Natural killer cell (primary cell): Measurements from ENCODE around the gene TNFAIP8L1. TPM values are rescaled to one million over a fixed set of nuclear protein-coding genes. Genes with fewer than 3 reads are reported as not detected.

ENCODE experiments used
- ATAC-seq, 3 donors: fragments of 150-1000 bp in 2 of 3; fragments of 200-7000 bp in 1 of 3; cut with Tn5 transposase; 1 replicate in 1 of 3; 2 replicates in 2 of 3; pipeline ENCODE4 v1.10.0; 2021; ENCODE audit warnings: mild to moderate bottlenecking in 2 of 3, moderate library complexity in 2 of 3
- DNase-seq, 2 donors: peaks; one replicate each; pipeline versions ENCODE4 v3.0.0 to v3.0.0-alpha.2; 2013 to 2021; ENCODE audit warnings: mixed read lengths in 1 of 2
- H3K27ac ChIP-seq: one replicate; pipeline ENCODE4 v1.5.1; 2013; ENCODE audit warnings: mild to moderate bottlenecking, low read length
- H3K27me3 ChIP-seq: one replicate; pipeline ENCODE4 v1.6.1; 2013; ENCODE audit warnings: low read length; ENCODE audit not compliant: control insufficient read depth, insufficient read depth
- H3K36me3 ChIP-seq: one replicate; pipeline ENCODE4 v1.6.1; 2013; ENCODE audit warnings: low read length; ENCODE audit not compliant: control insufficient read depth, insufficient read depth
- H3K4me1 ChIP-seq: one replicate; pipeline ENCODE4 v1.6.1; 2013; ENCODE audit warnings: low read length; ENCODE audit not compliant: control insufficient read depth, insufficient read depth
- H3K4me3 ChIP-seq: one replicate; pipeline ENCODE4 v1.5.1; 2013; ENCODE audit warnings: low read length
- H3K9me3 ChIP-seq: one replicate; pipeline ENCODE4 v1.6.1; 2013; ENCODE audit warnings: low read length; ENCODE audit not compliant: control insufficient read depth, insufficient read depth
- H3K27ac Mint-ChIP-seq, 2 donors: one replicate each; pipeline ENCODE4 v1.8.0; 2022; ENCODE audit warnings: mild to moderate bottlenecking in 2 of 2, mixed read lengths in 2 of 2, moderate library complexity in 1 of 2
- H3K27me3 Mint-ChIP-seq, 2 donors: one replicate each; pipeline ENCODE4 v1.8.0; 2022; ENCODE audit warnings: low read depth in 2 of 2, mixed read lengths in 2 of 2
- H3K36me3 Mint-ChIP-seq: one replicate; pipeline ENCODE4 v1.8.0; 2022; ENCODE audit warnings: mixed read lengths
- H3K4me1 Mint-ChIP-seq, 2 donors: one replicate each; pipeline ENCODE4 v1.8.0; 2022; ENCODE audit warnings: mixed read lengths in 2 of 2
- H3K4me3 Mint-ChIP-seq: one replicate; pipeline ENCODE4 v1.8.0; 2022; ENCODE audit warnings: mild to moderate bottlenecking, moderate library complexity, mixed read lengths
- H3K9me3 Mint-ChIP-seq, 2 donors: one replicate each; pipeline ENCODE4 v1.8.0; 2022; ENCODE audit warnings: mixed read lengths in 2 of 2
- CTCF ChIP-seq: fragments of 200-600 bp; IDR thresholded peaks from one replicate; pipeline ENCODE4 v1.8.0; 2022; ENCODE audit warnings: antibody characterized with exemption
- WGBS: methylation state at CpG from one replicate; pipeline ENCODE4 v1.1.7; 2013; ENCODE audit warnings: missing lambda C conversion rate; ENCODE audit not compliant: insufficient coverage; 5-methylcytosine and 5-hydroxymethylcytosine counted together
- intact Hi-C: fragments of 100-400 bp; cut with micrococcal nuclease; formaldehyde crosslinking; loops from one replicate; pipeline ENCODE4 v1.14.2; 2022
- total RNA-seq, 4 donors: library from RNA; stranded (reverse); fragments of 120-200 nt in 1 of 4; gene quantifications; one replicate each; pipeline versions ENCODE4 v1.2.3 to v1.2.4, GENCODE V29; 2013 to 2022

Gene TNFAIP8L1
- total RNA-seq, 3 donors from 2014 or later (not counting 1 experiment from before 2014, with no cell fraction given), result 8.5 to 13.5 (median 13.3) TPM

DNA sequence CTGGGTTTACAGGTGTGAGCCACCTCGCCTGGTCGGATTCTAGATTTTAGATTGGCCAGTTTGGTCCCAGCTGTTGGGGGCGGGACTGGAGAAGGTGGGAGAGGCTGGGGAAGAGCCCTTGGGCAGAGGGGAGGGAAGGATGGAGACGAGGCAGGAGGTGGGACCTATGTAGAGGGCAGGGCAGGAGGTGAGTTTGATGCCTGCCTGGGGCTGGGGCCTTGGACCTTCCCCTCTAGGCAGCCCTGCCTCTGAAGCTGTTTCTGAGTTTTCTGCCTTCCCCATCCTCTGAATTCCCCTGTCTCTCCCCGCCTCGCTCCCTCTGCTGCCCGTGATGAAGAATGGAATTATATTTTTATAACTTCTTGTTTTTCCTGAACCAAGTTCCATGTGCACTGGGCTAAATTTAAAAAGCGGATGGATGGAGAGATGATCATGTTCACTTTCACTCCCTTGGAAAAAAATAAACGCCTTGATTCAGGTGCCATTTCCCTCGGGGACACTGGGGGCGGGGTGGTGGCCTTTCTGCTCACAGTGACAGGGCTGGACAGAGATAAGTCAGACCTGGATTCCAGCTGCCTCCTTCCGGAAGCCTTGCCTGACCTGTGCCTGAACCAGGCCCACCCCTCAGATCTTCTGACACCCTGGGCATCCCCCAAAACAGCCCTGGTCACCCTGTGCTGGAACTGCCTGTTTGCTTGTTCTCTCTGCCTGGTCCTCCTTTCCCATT lies 16.5 kb upstream of the TNFAIP8L1 start:
- no peak overlapping the region for H3K4me3 ChIP-seq
- H3K4me1 Mint-ChIP-seq, result no peaks in the 10 kb centered on the region
- no peaks in the 10 kb centered on the region for H3K4me1 ChIP-seq
- intact Hi-C loops, result no loop called here
- no peaks in the 10 kb centered on the region for H3K36me3 Mint-ChIP-seq
- H3K4me3 Mint-ChIP-seq, result no peak overlapping the region
- WGBS, result 67% methylated on average over 10 of the region's 12 CpGs
- no peak overlapping the region for H3K27ac Mint-ChIP-seq
- TF ChIP-seq CTCF, result no peak
- H3K9me3 ChIP-seq, result no peaks in the 10 kb centered on the region
- ATAC-seq (no peak), DNase-seq (no peak)
- no peaks in the 10 kb centered on the region for H3K9me3 Mint-ChIP-seq
- H3K27me3 ChIP-seq, result no peaks in the 10 kb centered on the region
- no peak overlapping the region for H3K27ac ChIP-seq
- peaks cover 0 to 13% of the 10 kb centered on the region in 2 donors for H3K27me3 Mint-ChIP-seq
- no peaks in the 10 kb centered on the region for H3K36me3 ChIP-seq

DNA sequence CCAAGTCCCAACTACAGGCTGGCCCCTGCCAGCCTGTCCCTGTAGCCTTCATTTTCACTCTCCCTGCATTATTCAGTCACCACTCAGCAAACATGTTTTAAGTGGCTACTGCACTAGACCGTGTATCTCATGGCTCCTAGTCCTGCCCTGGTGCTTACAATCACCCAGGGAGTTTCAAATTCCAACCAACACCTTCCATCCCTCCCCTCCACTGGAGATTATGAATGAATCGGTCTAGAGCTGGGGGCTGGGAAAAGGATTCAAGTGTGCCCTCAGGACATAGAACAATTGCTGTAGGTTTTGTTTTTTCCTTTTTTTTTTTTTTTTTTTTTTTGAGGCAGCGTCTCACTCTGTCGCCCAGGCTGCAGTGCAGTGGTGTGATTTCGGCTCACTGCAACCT lies 15.0 kb upstream of the TNFAIP8L1 start:
- H3K27me3 ChIP-seq, result no peaks in the 10 kb centered on the region
- no peak for ATAC-seq
- peaks cover 0 to 14% of the 10 kb centered on the region in 2 donors for H3K27me3 Mint-ChIP-seq
- no peak for TF ChIP-seq CTCF
- H3K4me1 ChIP-seq, result no peaks in the 10 kb centered on the region
- WGBS, result 85% methylated on average over 4 of the region's 5 CpGs
- H3K9me3 ChIP-seq, result no peaks in the 10 kb centered on the region
- H3K4me3 ChIP-seq, result no peak overlapping the region
- H3K9me3 Mint-ChIP-seq, result no peaks in the 10 kb centered on the region
- no peaks in the 10 kb centered on the region for H3K36me3 ChIP-seq
- H3K4me3 Mint-ChIP-seq, result no peak overlapping the region
- intact Hi-C loops, result no loop called here
- no peak overlapping the region for H3K27ac ChIP-seq
- no peaks in the 10 kb centered on the region for H3K36me3 Mint-ChIP-seq
- no peaks in the 10 kb centered on the region for H3K4me1 Mint-ChIP-seq
- no peak overlapping the region for H3K27ac Mint-ChIP-seq
- DNase-seq, result no peak

GRCh38 chr19:4624733-4625362 lies 14.5 kb upstream of the TNFAIP8L1 start:
- H3K36me3 Mint-ChIP-seq, result no peaks in the 10 kb centered on the region
- Histone ChIP-seq H3K9me3 (no peaks in the 10 kb centered on the region), H3K27me3 (no peaks in the 10 kb centered on the region), H3K4me1 (no peaks in the 10 kb centered on the region), H3K4me3 (no peak overlapping the region), H3K27ac (no peak overlapping the region), H3K36me3 (no peaks in the 10 kb centered on the region)
- no peak for TF ChIP-seq CTCF
- no peaks in the 10 kb centered on the region for H3K4me1 Mint-ChIP-seq
- no peaks in the 10 kb centered on the region for H3K9me3 Mint-ChIP-seq
- intact Hi-C loops, result no loop called here
- no peak overlapping the region for H3K4me3 Mint-ChIP-seq
- DNase-seq (no peak), ATAC-seq (no peak)
- H3K27me3 Mint-ChIP-seq, result peaks cover 0 to 12% of the 10 kb centered on the region in 2 donors
- 58% methylated on average over 6 of the region's 6 CpGs for WGBS
- no peak overlapping the region for H3K27ac Mint-ChIP-seq
